ENCODE data around the gene AADACL4. TPM values are rescaled to one million over a fixed set of nuclear protein-coding genes. Genes with fewer than 3 reads are reported as not detected.

AADACL4 gene
- not detected for polyA plus RNA-seq

GRCh38 chr1:12643785-12644184, at the start of gene AADACL4:
Gene AADACL4, plus strand, starts transcription at chr1:12644085. Its CDS starts 462 bp downstream, at chr1:12644547.
- 83% methylated on average over 7 of the region's 7 CpGs for WGBS, 2 donors
- no peaks in the 10 kb centered on the region for H3K27me3 ChIP-seq (ENCODE audit: control insufficient read depth in 1 of 2, insufficient read depth in 2 of 2, low read length in 2 of 2)
- no peaks in the 10 kb centered on the region for H3K36me3 ChIP-seq (ENCODE audit: control insufficient read depth in 2 of 2, insufficient read depth in 2 of 2, low read length in 1 of 2)
- no peak within 1 kb of the TSS for H3K27ac ChIP-seq (ENCODE audit: low read depth in 2 of 2, low read length in 1 of 2)
- no peaks in the 10 kb centered on the region for H3K4me1 ChIP-seq (ENCODE audit: control insufficient read depth in 2 of 2, insufficient read depth in 2 of 2, low read length in 1 of 2)
- peaks cover 2 to 11% of the 10 kb centered on the region in 2 donors for H3K9me3 ChIP-seq (ENCODE audit: control insufficient read depth in 2 of 2, insufficient read depth in 1 of 2, low read depth in 1 of 2, low read length in 1 of 2)
- no peak within 1 kb of the TSS for H3K4me3 ChIP-seq (ENCODE audit: low read depth in 1 of 2, low read length in 2 of 2)

GRCh38 chr1:12594490-12594889, 49.4 kb upstream of the AADACL4 start:
- H3K9me3 ChIP-seq (ENCODE audit: control insufficient read depth in 2 of 2, insufficient read depth in 1 of 2, low read depth in 1 of 2, low read length in 1 of 2), result no peaks in the 10 kb centered on the region
- no peak overlapping the region for H3K4me3 ChIP-seq (ENCODE audit: low read depth in 1 of 2, low read length in 2 of 2)
- peaks cover 10 to 56% of the 10 kb centered on the region in 2 donors for H3K4me1 ChIP-seq (ENCODE audit: control insufficient read depth in 2 of 2, insufficient read depth in 2 of 2, low read length in 1 of 2)
- 79 to 81% methylated on average over 6 of the region's 6 CpGs for WGBS, 2 donors
- no peaks in the 10 kb centered on the region for H3K27me3 ChIP-seq (ENCODE audit: control insufficient read depth in 1 of 2, insufficient read depth in 2 of 2, low read length in 2 of 2)
- H3K36me3 ChIP-seq (ENCODE audit: control insufficient read depth in 2 of 2, insufficient read depth in 2 of 2, low read length in 1 of 2), result peaks cover 0 to 7% of the 10 kb centered on the region in 2 donors
- peak overlapping the region; percentile 94 to 96 for H3K27ac ChIP-seq (ENCODE audit: low read depth in 2 of 2, low read length in 1 of 2)

- Histone ChIP-seq H3K9me3 (ENCODE audit: control insufficient read depth in 2 of 2, insufficient read depth in 1 of 2, low read depth in 1 of 2, low read length in 1 of 2) (no peaks in the 10 kb centered on the region), H3K4me3 (ENCODE audit: low read depth in 1 of 2, low read length in 2 of 2) (peak overlapping the region; percentile 15 to 34), H3K27ac (ENCODE audit: low read depth in 2 of 2, low read length in 1 of 2) (peak overlapping the region; percentile 94 to 96), H3K36me3 (ENCODE audit: control insufficient read depth in 2 of 2, insufficient read depth in 2 of 2, low read length in 1 of 2) (peaks cover 0 to 11% of the 10 kb centered on the region in 2 donors), H3K4me1 (ENCODE audit: control insufficient read depth in 2 of 2, insufficient read depth in 2 of 2, low read length in 1 of 2) (peaks cover 10 to 58% of the 10 kb centered on the region in 2 donors), H3K27me3 (ENCODE audit: control insufficient read depth in 1 of 2, insufficient read depth in 2 of 2, low read length in 2 of 2) (no peaks in the 10 kb centered on the region)
- WGBS, 2 donors, result 9 to 17% methylated on average over 32 to 47 of the region's 47 CpGs
These were observed 48.7 kb upstream of the AADACL4 start for GRCh38 chr1:12594966-12595756.

- peaks cover 14 to 61% of the 10 kb centered on the region in 2 donors for H3K4me1 ChIP-seq (ENCODE audit: control insufficient read depth in 2 of 2, insufficient read depth in 2 of 2, low read length in 1 of 2)
- peak overlapping the region; percentile 94 to 96 for H3K27ac ChIP-seq (ENCODE audit: low read depth in 2 of 2, low read length in 1 of 2)
- H3K36me3 ChIP-seq (ENCODE audit: control insufficient read depth in 2 of 2, insufficient read depth in 2 of 2, low read length in 1 of 2), result peaks cover 0 to 14% of the 10 kb centered on the region in 2 donors
- peak overlapping the region; percentile 34 to 36 for H3K4me3 ChIP-seq (ENCODE audit: low read depth in 1 of 2, low read length in 2 of 2)
- no peaks in the 10 kb centered on the region for H3K27me3 ChIP-seq (ENCODE audit: control insufficient read depth in 1 of 2, insufficient read depth in 2 of 2, low read length in 2 of 2)
- WGBS, 2 donors, result 3 to 16% methylated on average over 17 to 18 of the region's 18 CpGs
- no peaks in the 10 kb centered on the region for H3K9me3 ChIP-seq (ENCODE audit: control insufficient read depth in 2 of 2, insufficient read depth in 1 of 2, low read depth in 1 of 2, low read length in 1 of 2)
These were observed 48.2 kb upstream of the AADACL4 start for GRCh38 chr1:12595757-12596006.

- Histone ChIP-seq H3K4me1 (ENCODE audit: control insufficient read depth in 2 of 2, insufficient read depth in 2 of 2, low read length in 1 of 2) (peaks cover 14 to 60% of the 10 kb centered on the region in 2 donors), H3K27me3 (ENCODE audit: control insufficient read depth in 1 of 2, insufficient read depth in 2 of 2, low read length in 2 of 2) (no peaks in the 10 kb centered on the region), H3K9me3 (ENCODE audit: control insufficient read depth in 2 of 2, insufficient read depth in 1 of 2, low read depth in 1 of 2, low read length in 1 of 2) (no peaks in the 10 kb centered on the region), H3K4me3 (ENCODE audit: low read depth in 1 of 2, low read length in 2 of 2) (peak overlapping the region; percentile 34 to 36), H3K36me3 (ENCODE audit: control insufficient read depth in 2 of 2, insufficient read depth in 2 of 2, low read length in 1 of 2) (peaks cover 0 to 14% of the 10 kb centered on the region in 2 donors), H3K27ac (ENCODE audit: low read depth in 2 of 2, low read length in 1 of 2) (peak overlapping the region; percentile 94 to 96)
- WGBS, 2 donors, result 12 to 20% methylated on average over 33 to 39 of the region's 39 CpGs
These were observed 47.7 kb upstream of the AADACL4 start for GRCh38 chr1:12596007-12596821.

GRCh38 chr1:12597792-12598191, 46.1 kb upstream of the AADACL4 start:
- H3K4me1 ChIP-seq (ENCODE audit: control insufficient read depth in 2 of 2, insufficient read depth in 2 of 2, low read length in 1 of 2), result peaks cover 13 to 62% of the 10 kb centered on the region in 2 donors
- no peaks in the 10 kb centered on the region for H3K9me3 ChIP-seq (ENCODE audit: control insufficient read depth in 2 of 2, insufficient read depth in 1 of 2, low read depth in 1 of 2, low read length in 1 of 2)

GRCh38 chr1:12598974-12599373, 44.9 kb upstream of the AADACL4 start:
- Histone ChIP-seq H3K9me3 (ENCODE audit: control insufficient read depth in 2 of 2, insufficient read depth in 1 of 2, low read depth in 1 of 2, low read length in 1 of 2) (no peaks in the 10 kb centered on the region), H3K36me3 (ENCODE audit: control insufficient read depth in 2 of 2, insufficient read depth in 2 of 2, low read length in 1 of 2) (peaks cover 0 to 18% of the 10 kb centered on the region in 2 donors)

More at GRCh38 chr1:12597792-12598191, 46.1 kb upstream of the AADACL4 start:
- peaks cover 0 to 11% of the 10 kb centered on the region in 2 donors for H3K36me3 ChIP-seq (ENCODE audit: control insufficient read depth in 2 of 2, insufficient read depth in 2 of 2, low read length in 1 of 2)
- 41 to 43% methylated on average over 10 of the region's 10 CpGs for WGBS, 2 donors
- no peak overlapping the region for H3K4me3 ChIP-seq (ENCODE audit: low read depth in 1 of 2, low read length in 2 of 2)
- H3K27me3 ChIP-seq (ENCODE audit: control insufficient read depth in 1 of 2, insufficient read depth in 2 of 2, low read length in 2 of 2), result no peaks in the 10 kb centered on the region
- H3K27ac ChIP-seq (ENCODE audit: low read depth in 2 of 2, low read length in 1 of 2), result peak overlapping the region; percentile 28 to 89

GRCh38 chr1:12599657-12600056, 44.2 kb upstream of the AADACL4 start:
- Histone ChIP-seq H3K36me3 (ENCODE audit: control insufficient read depth in 2 of 2, insufficient read depth in 2 of 2, low read length in 1 of 2) (peaks cover 0 to 18% of the 10 kb centered on the region in 2 donors), H3K27me3 (ENCODE audit: control insufficient read depth in 1 of 2, insufficient read depth in 2 of 2, low read length in 2 of 2) (no peaks in the 10 kb centered on the region), H3K4me1 (ENCODE audit: control insufficient read depth in 2 of 2, insufficient read depth in 2 of 2, low read length in 1 of 2) (peaks cover 12 to 55% of the 10 kb centered on the region in 2 donors), H3K4me3 (ENCODE audit: low read depth in 1 of 2, low read length in 2 of 2) (no peak overlapping the region), H3K9me3 (ENCODE audit: control insufficient read depth in 2 of 2, insufficient read depth in 1 of 2, low read depth in 1 of 2, low read length in 1 of 2) (no peaks in the 10 kb centered on the region), H3K27ac (ENCODE audit: low read depth in 2 of 2, low read length in 1 of 2) (peak overlapping the region in 1 of 2 donors; percentile 62)
- 75 to 77% methylated on average over 5 of the region's 5 CpGs for WGBS, 2 donors

More at GRCh38 chr1:12598974-12599373, 44.9 kb upstream of the AADACL4 start:
- Histone ChIP-seq H3K4me1 (ENCODE audit: control insufficient read depth in 2 of 2, insufficient read depth in 2 of 2, low read length in 1 of 2) (peaks cover 12 to 59% of the 10 kb centered on the region in 2 donors), H3K27ac (ENCODE audit: low read depth in 2 of 2, low read length in 1 of 2) (peak overlapping the region; percentile 30 to 62), H3K4me3 (ENCODE audit: low read depth in 1 of 2, low read length in 2 of 2) (no peak overlapping the region), H3K27me3 (ENCODE audit: control insufficient read depth in 1 of 2, insufficient read depth in 2 of 2, low read length in 2 of 2) (no peaks in the 10 kb centered on the region)
- WGBS, 2 donors, result 51 to 65% methylated on average over 6 of the region's 6 CpGs

- H3K36me3 ChIP-seq (ENCODE audit: control insufficient read depth in 2 of 2, insufficient read depth in 2 of 2, low read length in 1 of 2), result peaks cover 0 to 18% of the 10 kb centered on the region in 2 donors
- WGBS, 2 donors, result 37 to 45% methylated on average over 7 of the region's 7 CpGs
- peak overlapping the region in 1 of 2 donors; percentile 62 for H3K27ac ChIP-seq (ENCODE audit: low read depth in 2 of 2, low read length in 1 of 2)
- peaks cover 9 to 51% of the 10 kb centered on the region in 2 donors for H3K4me1 ChIP-seq (ENCODE audit: control insufficient read depth in 2 of 2, insufficient read depth in 2 of 2, low read length in 1 of 2)
- no peaks in the 10 kb centered on the region for H3K9me3 ChIP-seq (ENCODE audit: control insufficient read depth in 2 of 2, insufficient read depth in 1 of 2, low read depth in 1 of 2, low read length in 1 of 2)
- no peaks in the 10 kb centered on the region for H3K27me3 ChIP-seq (ENCODE audit: control insufficient read depth in 1 of 2, insufficient read depth in 2 of 2, low read length in 2 of 2)
- no peak overlapping the region for H3K4me3 ChIP-seq (ENCODE audit: low read depth in 1 of 2, low read length in 2 of 2)
These were observed 43.5 kb upstream of the AADACL4 start for GRCh38 chr1:12600335-12600734.

Measured in esophagus (tissue), 2 donors.